Measurements from ENCODE around the gene VEGFB.

GRCh38 chr11:64229090-64229743 is 5.2 kb upstream of the VEGFB start:
- TF ChIP-seq CTCF (IDR thresholded peaks at IDR 0.05) (no peak), POLR2A (IDR thresholded peaks at IDR 0.05) (no peak)

Data from Peyer's patch (tissue), 4 donors.